ENCODE results near the gene TSSK2. TPM values are rescaled to one million over a fixed set of nuclear protein-coding genes. Genes with fewer than 3 reads are reported as not detected.
"Not testable (repeated sequence)": the region's sequence is repeated elsewhere in the genome, so short reads cannot be mapped to it uniquely, and the experiment has no call there.

The TSSK2 gene
- total RNA-seq, 1 donor from 2014 or later: not detected

- Histone ChIP-seq H3K36me3 (ENCODE audit: control insufficient read depth, insufficient read depth, low read length) (no peaks in the 10 kb centered on the region), H3K4me3 (ENCODE audit: low read depth, low read length) (no peak overlapping the region), H3K27me3 (ENCODE audit: control insufficient read depth, insufficient read depth, low read length) (peaks cover 43% of the 10 kb centered on the region)
- TF ChIP-seq, protein P1, sequence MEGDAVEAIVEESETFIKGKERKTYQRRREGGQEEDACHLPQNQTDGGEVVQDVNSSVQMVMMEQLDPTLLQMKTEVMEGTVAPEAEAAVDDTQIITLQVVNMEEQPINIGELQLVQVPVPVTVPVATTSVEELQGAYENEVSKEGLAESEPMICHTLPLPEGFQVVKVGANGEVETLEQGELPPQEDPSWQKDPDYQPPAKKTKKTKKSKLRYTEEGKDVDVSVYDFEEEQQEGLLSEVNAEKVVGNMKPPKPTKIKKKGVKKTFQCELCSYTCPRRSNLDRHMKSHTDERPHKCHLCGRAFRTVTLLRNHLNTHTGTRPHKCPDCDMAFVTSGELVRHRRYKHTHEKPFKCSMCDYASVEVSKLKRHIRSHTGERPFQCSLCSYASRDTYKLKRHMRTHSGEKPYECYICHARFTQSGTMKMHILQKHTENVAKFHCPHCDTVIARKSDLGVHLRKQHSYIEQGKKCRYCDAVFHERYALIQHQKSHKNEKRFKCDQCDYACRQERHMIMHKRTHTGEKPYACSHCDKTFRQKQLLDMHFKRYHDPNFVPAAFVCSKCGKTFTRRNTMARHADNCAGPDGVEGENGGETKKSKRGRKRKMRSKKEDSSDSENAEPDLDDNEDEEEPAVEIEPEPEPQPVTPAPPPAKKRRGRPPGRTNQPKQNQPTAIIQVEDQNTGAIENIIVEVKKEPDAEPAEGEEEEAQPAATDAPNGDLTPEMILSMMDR (IDR thresholded peaks at IDR 0.05; ENCODE audit: insufficient read depth, low read length, poor library complexity, severe bottlenecking): no peak
- DNase-seq (ENCODE audit: low read depth): no peak
Measured at GRCh38 chr22:19152942-19153883, 22.1 kb downstream of the TSSK2 start.

GRCh38 chr22:19156109-19156508 is 25.0 kb downstream of the TSSK2 start:
- H3K27me3 ChIP-seq (ENCODE audit: control insufficient read depth, insufficient read depth, low read length): peaks cover 23% of the 10 kb centered on the region

GRCh38 chr22:19158649-19159048 is 27.5 kb downstream of the TSSK2 start:
- H3K4me3 ChIP-seq (ENCODE audit: low read depth, low read length); DNase-seq (ENCODE audit: low read depth); H3K36me3 ChIP-seq (ENCODE audit: control insufficient read depth, insufficient read depth, low read length); H3K27me3 ChIP-seq (ENCODE audit: control insufficient read depth, insufficient read depth, low read length): not testable (repeated sequence)

More at GRCh38 chr22:19156109-19156508, 25.0 kb downstream of the TSSK2 start:
- DNase-seq (ENCODE audit: low read depth); H3K4me3 ChIP-seq (ENCODE audit: low read depth, low read length); H3K36me3 ChIP-seq (ENCODE audit: control insufficient read depth, insufficient read depth, low read length): not testable (repeated sequence)

DNA sequence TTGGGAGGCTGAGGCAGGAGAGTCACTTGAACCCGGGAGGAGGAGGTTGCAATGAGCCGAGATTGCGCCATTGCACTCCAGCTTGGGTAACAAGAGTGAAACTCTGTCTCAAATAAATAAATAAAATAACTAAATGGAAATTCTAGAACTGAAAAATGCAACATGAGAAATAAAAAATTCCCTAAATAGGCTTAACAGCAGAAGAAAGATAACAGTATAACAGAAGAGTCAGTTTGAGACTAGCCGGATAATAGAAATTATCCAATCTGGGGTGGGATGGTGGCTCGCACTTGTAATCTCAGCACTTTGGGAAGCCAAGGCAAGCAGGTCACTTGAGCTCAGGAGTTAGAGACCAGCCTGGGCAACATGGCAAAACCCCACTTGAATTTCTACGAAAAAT is 33.3 kb downstream of the TSSK2 start:
- Histone ChIP-seq H3K4me3 (ENCODE audit: low read depth, low read length) (no peak overlapping the region), H3K36me3 (ENCODE audit: control insufficient read depth, insufficient read depth, low read length) (no peaks in the 10 kb centered on the region), H3K27me3 (ENCODE audit: control insufficient read depth, insufficient read depth, low read length) (peaks cover 35% of the 10 kb centered on the region)
- no peak for DNase-seq (ENCODE audit: low read depth)
- TF ChIP-seq, protein P1 (IDR thresholded peaks at IDR 0.05; ENCODE audit: insufficient read depth, low read length, poor library complexity, severe bottlenecking): no peak

GRCh38 chr22:19166421-19166820 is 35.3 kb downstream of the TSSK2 start:
- Histone ChIP-seq H3K36me3 (ENCODE audit: control insufficient read depth, insufficient read depth, low read length) (no peaks in the 10 kb centered on the region), H3K4me3 (ENCODE audit: low read depth, low read length) (no peak overlapping the region), H3K27me3 (ENCODE audit: control insufficient read depth, insufficient read depth, low read length) (peaks cover 44% of the 10 kb centered on the region)
- DNase-seq (ENCODE audit: low read depth): no peak
- TF ChIP-seq, protein P1 (IDR thresholded peaks at IDR 0.05; ENCODE audit: insufficient read depth, low read length, poor library complexity, severe bottlenecking): no peak

DNA sequence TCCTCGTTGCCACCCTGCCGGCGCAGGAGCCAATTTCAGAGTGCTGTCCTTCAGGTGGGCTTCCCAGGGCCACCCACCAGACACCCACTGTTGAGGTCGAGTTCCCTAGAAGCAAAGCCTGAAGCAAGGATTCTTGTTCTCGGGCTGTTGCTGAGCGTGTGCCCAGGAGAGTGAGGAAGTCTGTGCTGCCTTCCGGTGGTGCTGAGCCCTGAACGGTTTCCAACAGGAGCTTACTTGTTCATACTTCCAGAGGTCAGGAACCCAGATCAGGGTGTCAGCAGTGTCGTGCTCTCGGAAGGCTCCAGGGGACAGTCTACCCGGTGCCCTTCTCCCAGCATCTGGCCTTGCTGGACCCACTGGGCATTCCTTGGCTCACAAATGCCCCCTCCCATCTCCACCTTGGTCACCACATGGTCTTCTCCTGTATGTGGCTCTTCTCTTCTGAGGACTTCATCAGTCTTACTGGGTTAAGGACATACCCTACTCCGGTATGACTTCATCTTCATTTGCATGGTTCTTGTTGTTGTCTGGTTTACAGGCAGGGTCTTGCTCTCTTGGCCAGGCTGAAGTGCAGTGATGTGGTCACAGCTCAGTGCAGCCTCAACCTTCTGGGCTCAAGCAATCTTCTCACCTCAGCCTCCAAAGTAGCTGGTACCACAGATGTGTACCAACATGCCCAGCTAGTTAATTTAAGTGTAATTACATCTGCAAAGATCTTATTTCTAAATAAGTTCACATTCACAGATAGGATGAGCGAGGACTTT is 36.2 kb downstream of the TSSK2 start:
- no peaks in the 10 kb centered on the region for H3K36me3 ChIP-seq (ENCODE audit: control insufficient read depth, insufficient read depth, low read length)
- TF ChIP-seq, protein P1 (IDR thresholded peaks at IDR 0.05; ENCODE audit: insufficient read depth, low read length, poor library complexity, severe bottlenecking): no peak
- no peak for DNase-seq (ENCODE audit: low read depth)
- no peak overlapping the region for H3K4me3 ChIP-seq (ENCODE audit: low read depth, low read length)
- peaks cover 41% of the 10 kb centered on the region for H3K27me3 ChIP-seq (ENCODE audit: control insufficient read depth, insufficient read depth, low read length)
